OCI-LY3 (cell line): ENCODE data around the gene HINFP.

Experiments used
- EZH2phosphoT487 ChIP-seq: fragments of 200-600 bp; shearing (Covaris generic); IDR thresholded peaks from 2 replicates; pipeline ENCODE4 v1.6.1; 2018; ENCODE audit warnings: antibody characterized with exemption, mixed run types, low read depth
- TF ChIP-seq, protein P1 (sequence below): fragments of 200-600, 300-600 bp; sonication (generic); IDR thresholded peaks from 2 replicates; pipeline ENCODE4 v1.5.1; 2014; ENCODE audit warnings: antibody characterized with exemption, low read length, low read depth

DNA sequence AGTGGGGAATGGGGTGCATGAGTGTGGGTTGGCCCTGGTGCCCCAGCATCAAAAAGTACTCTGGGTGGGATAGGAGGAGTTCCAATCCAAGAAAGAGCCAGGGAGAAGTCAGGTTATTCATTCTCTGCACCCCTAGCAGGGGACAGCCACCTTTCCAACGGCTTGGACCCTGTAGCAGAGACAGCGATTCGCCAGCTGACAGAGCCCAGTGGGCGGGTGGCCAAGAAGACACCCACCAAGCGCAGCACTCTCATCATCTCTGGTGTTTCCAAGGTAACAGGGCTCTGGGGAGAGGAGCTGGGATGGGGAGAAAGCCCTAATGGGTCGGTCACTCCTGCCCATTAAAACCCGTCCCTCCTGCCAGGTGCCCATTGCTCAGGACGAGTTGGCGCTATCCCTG is 7.7 kb upstream of the HINFP start:
- TF ChIP-seq, protein P1, sequence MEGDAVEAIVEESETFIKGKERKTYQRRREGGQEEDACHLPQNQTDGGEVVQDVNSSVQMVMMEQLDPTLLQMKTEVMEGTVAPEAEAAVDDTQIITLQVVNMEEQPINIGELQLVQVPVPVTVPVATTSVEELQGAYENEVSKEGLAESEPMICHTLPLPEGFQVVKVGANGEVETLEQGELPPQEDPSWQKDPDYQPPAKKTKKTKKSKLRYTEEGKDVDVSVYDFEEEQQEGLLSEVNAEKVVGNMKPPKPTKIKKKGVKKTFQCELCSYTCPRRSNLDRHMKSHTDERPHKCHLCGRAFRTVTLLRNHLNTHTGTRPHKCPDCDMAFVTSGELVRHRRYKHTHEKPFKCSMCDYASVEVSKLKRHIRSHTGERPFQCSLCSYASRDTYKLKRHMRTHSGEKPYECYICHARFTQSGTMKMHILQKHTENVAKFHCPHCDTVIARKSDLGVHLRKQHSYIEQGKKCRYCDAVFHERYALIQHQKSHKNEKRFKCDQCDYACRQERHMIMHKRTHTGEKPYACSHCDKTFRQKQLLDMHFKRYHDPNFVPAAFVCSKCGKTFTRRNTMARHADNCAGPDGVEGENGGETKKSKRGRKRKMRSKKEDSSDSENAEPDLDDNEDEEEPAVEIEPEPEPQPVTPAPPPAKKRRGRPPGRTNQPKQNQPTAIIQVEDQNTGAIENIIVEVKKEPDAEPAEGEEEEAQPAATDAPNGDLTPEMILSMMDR: no peak
- no peak for TF ChIP-seq EZH2phosphoT487
